HepG2 (cell line): ENCODE measurements around the gene AGPAT2.

Source experiments
- EZH2 ChIP-seq: conservative IDR thresholded peaks from 2 replicates; pipeline ENCODE4 v1.6.1; 2012; ENCODE audit warnings: mild to moderate bottlenecking, low read depth, low read length, moderate library complexity
- FOXA1 ChIP-seq, 2 experiments: fragments of 450-650 bp in 1 of 2; sonication (generic) in 1 of 2; formaldehyde crosslinking in 1 of 2; IDR thresholded peaks; 2 replicates each; pipeline versions ENCODE4 v1.4.0 to v1.6.1; 2016 to 2020; ENCODE audit warnings: missing genetic modification reagents in 1 of 2
- KDM1A ChIP-seq: IDR thresholded peaks from 2 replicates; pipeline ENCODE4 v1.6.1; 2016; ENCODE audit warnings: missing compliant biosample characterization
- TRIM22 ChIP-seq: fragments of 450-650 bp; IDR thresholded peaks from 2 replicates; pipeline ENCODE4 v1.6.1; 2017
- USF2 ChIP-seq, 2 experiments: sonication (generic) in 1 of 2; formaldehyde crosslinking in 1 of 2; IDR thresholded peaks; 2 replicates each; pipeline versions ENCODE4 v1.5.1 to v1.6.1; 2011 to 2020; ENCODE audit warnings: borderline replicate concordance in 1 of 2, low read depth in 1 of 2, low read length in 1 of 2, mild to moderate bottlenecking in 1 of 2, missing genetic modification reagents in 1 of 2, moderate library complexity in 1 of 2
- ZNF253 ChIP-seq: sonication (generic); formaldehyde crosslinking; IDR thresholded peaks from 2 replicates; pipeline ENCODE4 v1.8.0; 2022; ENCODE audit warnings: mild to moderate bottlenecking, missing genetic modification reagents, borderline replicate concordance
- ZNF782 ChIP-seq: sonication (generic); formaldehyde crosslinking; IDR thresholded peaks from 2 replicates; pipeline ENCODE4 v1.4.0; 2020; ENCODE audit warnings: missing genetic modification reagents, mild to moderate bottlenecking, borderline replicate concordance
- TF ChIP-seq, protein P1 (sequence below): sonication (generic); formaldehyde crosslinking; IDR thresholded peaks from 2 replicates; pipeline ENCODE4 v1.5.0; 2020; ENCODE audit warnings: mild to moderate bottlenecking, missing genetic modification reagents, moderate library complexity

- TF ChIP-seq EZH2 (peak; percentile 61; the same call in 1 of the 2 replicates), TRIM22 (no peak), KDM1A (CRISPR knock-in tag) (no peak), ZNF782 (CRISPR knock-in tag) (no peak), FOXA1 (IDR thresholded peaks at IDR 0.05) (no peak), FOXA1 (CRISPR knock-in tag; IDR thresholded peaks at IDR 0.05) (no peak), USF2 (IDR thresholded peaks at IDR 0.05; ENCODE audit: low read depth, low read length) (no peak), USF2 (CRISPR knock-in tag; IDR thresholded peaks at IDR 0.05; ENCODE audit: borderline replicate concordance) (no peak), ZNF253 (CRISPR knock-in tag) (no peak)
- TF ChIP-seq, protein P1, sequence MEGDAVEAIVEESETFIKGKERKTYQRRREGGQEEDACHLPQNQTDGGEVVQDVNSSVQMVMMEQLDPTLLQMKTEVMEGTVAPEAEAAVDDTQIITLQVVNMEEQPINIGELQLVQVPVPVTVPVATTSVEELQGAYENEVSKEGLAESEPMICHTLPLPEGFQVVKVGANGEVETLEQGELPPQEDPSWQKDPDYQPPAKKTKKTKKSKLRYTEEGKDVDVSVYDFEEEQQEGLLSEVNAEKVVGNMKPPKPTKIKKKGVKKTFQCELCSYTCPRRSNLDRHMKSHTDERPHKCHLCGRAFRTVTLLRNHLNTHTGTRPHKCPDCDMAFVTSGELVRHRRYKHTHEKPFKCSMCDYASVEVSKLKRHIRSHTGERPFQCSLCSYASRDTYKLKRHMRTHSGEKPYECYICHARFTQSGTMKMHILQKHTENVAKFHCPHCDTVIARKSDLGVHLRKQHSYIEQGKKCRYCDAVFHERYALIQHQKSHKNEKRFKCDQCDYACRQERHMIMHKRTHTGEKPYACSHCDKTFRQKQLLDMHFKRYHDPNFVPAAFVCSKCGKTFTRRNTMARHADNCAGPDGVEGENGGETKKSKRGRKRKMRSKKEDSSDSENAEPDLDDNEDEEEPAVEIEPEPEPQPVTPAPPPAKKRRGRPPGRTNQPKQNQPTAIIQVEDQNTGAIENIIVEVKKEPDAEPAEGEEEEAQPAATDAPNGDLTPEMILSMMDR (CRISPR knock-in tag): no peak
Observed at GRCh38 chr9:136666372-136667213, 20.7 kb downstream of the AGPAT2 start.
